Measurements from ENCODE around the gene PSORS1C2. TPM values are rescaled to one million over a fixed set of nuclear protein-coding genes. Genes with fewer than 3 reads are reported as not detected.

The PSORS1C2 gene
- polyA plus RNA-seq, 1 donor (not counting 4 experiments of a cell fraction or from before 2014, with no cell fraction given): not detected

- Histone ChIP-seq H3K4me3 (ENCODE audit: control insufficient read depth in 2 of 3, extremely low read depth in 1 of 3, insufficient read depth in 2 of 3, low read depth in 1 of 3, low read length in 3 of 3) (no peak overlapping the region), H3K27me3 (ENCODE audit: control insufficient read depth, extremely low read depth, insufficient read depth, low read length) (no peaks in the 10 kb centered on the region), H3K36me3 (ENCODE audit: control insufficient read depth in 2 of 2, extremely low read depth in 1 of 2, insufficient read depth in 2 of 2, low read length in 2 of 2) (no peaks in the 10 kb centered on the region), H3K9ac (ENCODE audit: control insufficient read depth, extremely low read depth, insufficient read depth, low read length) (no peak overlapping the region), H3K9me3 (ENCODE audit: control insufficient read depth, low read depth, low read length) (no peaks in the 10 kb centered on the region), H3K4me2 (ENCODE audit: control insufficient read depth, extremely low read depth, insufficient read depth, low read depth, low read length) (no peak overlapping the region), H3K79me2 (ENCODE audit: control insufficient read depth, insufficient read depth, low read length) (no peaks in the 10 kb centered on the region), H4K20me1 (ENCODE audit: control insufficient read depth, extremely low read depth, insufficient read depth, low read length) (no peaks in the 10 kb centered on the region), H3K27ac (ENCODE audit: control insufficient read depth, insufficient read depth, low read length) (no peak overlapping the region), H3K4me1 (ENCODE audit: control insufficient read depth, extremely low read depth, insufficient read depth, low read length) (peaks cover 19% of the 10 kb centered on the region), H2AFZ (ENCODE audit: control insufficient read depth, low read length) (no peak overlapping the region), H3K9me1 (ENCODE audit: control insufficient read depth, extremely low read depth, insufficient read depth, low read length) (no peaks in the 10 kb centered on the region)
- no peak for TF ChIP-seq EZH2 (IDR thresholded peaks at IDR 0.05; ENCODE audit: low read length)
- no peak for TF ChIP-seq CTCF (optimal IDR thresholded peaks at IDR 0.05 in 1 of 3, IDR thresholded peaks at IDR 0.05 in 1 of 3, conservative IDR thresholded peaks at IDR 0.05 in 1 of 3; ENCODE audit: extremely low read depth in 1 of 3, insufficient read depth in 2 of 3, low read length in 3 of 3)
- DNase-seq (ENCODE audit: low read depth, low spot score) (no peak), FAIRE-seq (no peak)
- dilution Hi-C loops (cut with MboI; ENCODE audit: extremely low pct_ligation_motif_present, low sequenced_read_pairs): no loop called here
Measured at GRCh38 chr6:31091680-31092079, 47.2 kb downstream of the PSORS1C2 start.

DNA sequence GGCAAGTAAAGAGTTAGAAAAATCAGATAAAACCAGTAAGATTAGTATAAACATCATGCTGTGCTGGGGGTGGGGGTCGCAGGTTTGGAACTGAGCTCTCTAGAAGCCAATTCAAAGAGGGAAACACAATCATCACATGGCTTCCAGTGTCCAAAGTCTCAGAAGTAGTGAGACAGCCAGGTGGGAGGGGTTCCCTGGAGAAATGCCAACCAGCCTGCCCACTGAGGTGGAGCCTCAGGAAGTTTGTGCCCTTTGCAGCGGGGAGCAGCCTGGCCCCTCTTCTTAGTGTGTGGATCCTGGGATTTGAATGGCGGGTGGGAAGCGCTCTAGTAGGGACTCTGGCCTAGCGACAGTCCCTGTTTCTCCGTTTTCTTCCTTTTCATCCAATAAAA is 47.9 kb downstream of the PSORS1C2 start:
- TF ChIP-seq EZH2 (IDR thresholded peaks at IDR 0.05; ENCODE audit: low read length): no peak
- TF ChIP-seq CTCF (optimal IDR thresholded peaks at IDR 0.05 in 1 of 3, IDR thresholded peaks at IDR 0.05 in 1 of 3, conservative IDR thresholded peaks at IDR 0.05 in 1 of 3; ENCODE audit: extremely low read depth in 1 of 3, insufficient read depth in 2 of 3, low read length in 3 of 3): no peak
- no peaks in the 10 kb centered on the region for H3K27me3 ChIP-seq (ENCODE audit: control insufficient read depth, extremely low read depth, insufficient read depth, low read length)
- H3K9me1 ChIP-seq (ENCODE audit: control insufficient read depth, extremely low read depth, insufficient read depth, low read length): no peaks in the 10 kb centered on the region
- H3K79me2 ChIP-seq (ENCODE audit: control insufficient read depth, insufficient read depth, low read length): no peaks in the 10 kb centered on the region
- FAIRE-seq (no peak), DNase-seq (ENCODE audit: low read depth, low spot score) (no peak)
- H3K9me3 ChIP-seq (ENCODE audit: control insufficient read depth, low read depth, low read length): no peaks in the 10 kb centered on the region
- no peak overlapping the region for H3K9ac ChIP-seq (ENCODE audit: control insufficient read depth, extremely low read depth, insufficient read depth, low read length)
- H3K4me3 ChIP-seq (ENCODE audit: control insufficient read depth in 2 of 3, extremely low read depth in 1 of 3, insufficient read depth in 2 of 3, low read depth in 1 of 3, low read length in 3 of 3): no peak overlapping the region
- no peak overlapping the region for H3K4me2 ChIP-seq (ENCODE audit: control insufficient read depth, extremely low read depth, insufficient read depth, low read depth, low read length)
- dilution Hi-C loops (cut with MboI; ENCODE audit: extremely low pct_ligation_motif_present, low sequenced_read_pairs): no loop called here
- H3K27ac ChIP-seq (ENCODE audit: control insufficient read depth, insufficient read depth, low read length): no peak overlapping the region
- no peaks in the 10 kb centered on the region for H4K20me1 ChIP-seq (ENCODE audit: control insufficient read depth, extremely low read depth, insufficient read depth, low read length)
- H3K4me1 ChIP-seq (ENCODE audit: control insufficient read depth, extremely low read depth, insufficient read depth, low read length): peaks cover 23% of the 10 kb centered on the region
- no peak overlapping the region for H2AFZ ChIP-seq (ENCODE audit: control insufficient read depth, low read length)
- H3K36me3 ChIP-seq (ENCODE audit: control insufficient read depth in 2 of 2, extremely low read depth in 1 of 2, insufficient read depth in 2 of 2, low read length in 2 of 2): no peaks in the 10 kb centered on the region

Measured in keratinocyte (primary cell).